NCI-H748 treated with DMSO at 0.1 percent for 48 hours (cell line): ENCODE data around the gene SUSD5.

Experiments
- DNase-seq: peaks from one replicate; lab custom pipeline; 2025; lab: John Stamatoyannopoulos, UW

The SUSD5 gene

DNA sequence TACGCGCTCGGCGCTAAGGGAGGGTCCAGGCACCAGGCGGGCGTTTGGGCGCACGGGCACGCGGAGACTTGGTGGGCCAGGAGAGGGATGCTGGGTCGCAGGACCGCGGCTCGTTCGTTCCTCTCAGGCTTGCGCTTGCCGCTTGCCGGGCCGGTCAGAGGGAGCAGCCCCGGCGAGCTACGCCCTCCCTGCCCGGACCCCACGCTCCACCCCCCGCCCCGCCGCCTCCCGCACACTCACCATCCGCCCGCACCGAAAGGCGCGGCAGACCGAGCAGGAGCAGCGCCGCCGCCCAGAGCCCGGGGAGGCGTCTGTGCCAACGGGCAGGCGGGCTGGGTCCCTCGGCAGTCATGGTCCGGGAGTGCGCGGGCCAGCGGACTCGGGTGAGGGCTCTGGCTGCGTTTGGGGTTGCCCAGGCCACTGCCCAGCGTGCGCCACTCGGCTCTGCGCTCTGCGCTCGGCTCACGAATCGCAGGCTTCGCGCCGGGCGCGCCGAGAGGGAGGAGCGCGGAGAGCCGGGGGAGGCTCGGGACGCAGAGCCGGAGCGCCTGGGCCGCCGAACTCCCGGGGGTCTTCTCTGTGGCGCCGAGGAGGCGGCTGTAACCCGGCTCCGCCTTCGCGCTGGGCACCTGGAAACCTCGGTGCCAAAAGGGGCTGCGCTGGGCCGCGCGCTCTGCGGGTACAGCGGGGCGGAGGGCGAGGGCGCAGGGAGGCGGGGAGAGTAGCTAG, at the start of gene SUSD5:
Gene SUSD5, minus strand, starts transcription at position 365 of the 729 bp plus-strand sequence. Its CDS starts 13 bp downstream, at position 352.
- no peak for DNase-seq

GRCh38 chr3:33260104-33260503, 41.5 kb upstream of the SUSD5 start:
- DNase-seq = no peak

- DNase-seq = no peak
Observed at GRCh38 chr3:33256249-33256648, 37.6 kb upstream of the SUSD5 start.

- no peak for DNase-seq
Observed at GRCh38 chr3:33250712-33251111, 32.1 kb upstream of the SUSD5 start.

DNA sequence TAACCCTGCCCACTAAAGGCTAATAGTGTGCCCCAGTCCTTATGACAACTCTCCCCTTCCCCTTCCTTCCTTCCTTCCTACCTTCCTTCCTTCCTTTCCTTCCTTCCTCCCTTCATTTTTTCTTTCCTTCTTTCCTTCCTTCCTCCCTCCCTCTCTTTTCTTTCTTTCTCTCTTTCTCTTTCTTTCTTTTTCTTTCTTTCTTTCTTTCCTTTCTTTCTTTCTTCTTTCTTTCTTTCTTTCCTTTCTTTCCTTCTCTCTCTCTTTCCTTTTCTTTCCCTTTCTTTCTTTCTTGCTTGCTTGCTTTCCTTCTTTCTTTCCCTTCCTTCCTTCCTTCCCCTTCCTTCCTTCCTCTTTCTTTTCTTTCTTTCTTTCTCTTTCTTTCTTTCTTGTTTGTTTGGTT, 28.2 kb upstream of the SUSD5 start:
- DNase-seq = no peak

GRCh38 chr3:33240261-33240660, 21.7 kb upstream of the SUSD5 start:
- DNase-seq = no peak

- no peak for DNase-seq
Observed at GRCh38 chr3:33238923-33239322, 20.3 kb upstream of the SUSD5 start.

DNA sequence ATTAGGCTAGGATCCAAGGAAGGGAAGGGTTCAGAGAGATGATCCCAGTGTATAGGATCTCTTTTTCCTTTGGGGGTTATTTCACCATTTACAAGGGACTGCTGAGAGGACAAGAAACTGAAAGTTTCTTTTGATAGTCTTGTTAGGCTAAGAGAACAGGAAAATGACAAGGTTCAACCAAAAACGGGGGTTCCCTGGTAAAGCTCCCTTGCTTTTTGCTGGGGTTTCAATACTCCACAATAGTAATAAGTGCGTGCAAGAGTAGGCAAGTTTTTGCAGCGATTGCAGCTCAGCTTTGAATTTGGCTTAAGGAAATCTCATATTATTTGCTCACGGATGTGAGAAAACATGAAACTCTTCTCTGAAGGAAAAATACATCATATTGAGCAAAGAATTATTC, 18.8 kb upstream of the SUSD5 start:
- DNase-seq = no peak

- no peak for DNase-seq
Observed at GRCh38 chr3:33236005-33236404, 17.4 kb upstream of the SUSD5 start.

- no peak for DNase-seq
Observed at GRCh38 chr3:33233884-33234283, 15.3 kb upstream of the SUSD5 start.

DNA sequence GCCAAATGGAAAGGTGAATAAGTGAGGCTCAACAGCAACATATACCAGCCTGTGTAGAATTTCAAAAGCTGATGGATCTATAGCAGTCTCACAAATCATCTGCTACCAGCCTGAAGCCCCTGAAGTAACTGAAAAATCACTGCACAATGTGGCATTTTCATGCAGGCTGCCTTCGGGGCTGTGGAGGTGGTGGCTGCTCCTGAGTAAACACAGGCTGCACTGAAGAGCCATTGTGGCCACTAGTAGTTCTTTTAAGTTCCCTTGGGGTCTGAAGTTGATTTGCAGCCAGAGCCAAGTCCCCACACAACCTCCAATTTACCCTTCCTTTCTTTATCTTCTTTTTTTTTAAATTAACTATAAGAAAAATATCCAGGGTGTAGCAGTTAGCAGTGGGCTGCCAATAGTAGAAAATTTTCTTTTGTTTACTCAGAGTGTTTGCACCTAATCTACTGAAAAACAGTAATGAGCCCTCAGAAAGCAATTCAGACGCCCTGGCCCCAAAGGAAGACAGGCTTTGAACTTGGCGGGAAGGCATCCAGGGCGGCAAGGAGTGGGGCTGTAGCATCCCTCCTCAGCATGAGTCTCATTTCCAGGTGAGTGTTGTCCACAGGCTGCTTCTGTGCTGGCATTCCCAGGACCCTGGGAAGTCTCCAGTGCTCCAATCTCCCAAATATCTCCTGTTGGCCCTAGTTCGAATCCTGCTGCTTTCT, 13.3 kb upstream of the SUSD5 start:
- DNase-seq = no peak

DNA sequence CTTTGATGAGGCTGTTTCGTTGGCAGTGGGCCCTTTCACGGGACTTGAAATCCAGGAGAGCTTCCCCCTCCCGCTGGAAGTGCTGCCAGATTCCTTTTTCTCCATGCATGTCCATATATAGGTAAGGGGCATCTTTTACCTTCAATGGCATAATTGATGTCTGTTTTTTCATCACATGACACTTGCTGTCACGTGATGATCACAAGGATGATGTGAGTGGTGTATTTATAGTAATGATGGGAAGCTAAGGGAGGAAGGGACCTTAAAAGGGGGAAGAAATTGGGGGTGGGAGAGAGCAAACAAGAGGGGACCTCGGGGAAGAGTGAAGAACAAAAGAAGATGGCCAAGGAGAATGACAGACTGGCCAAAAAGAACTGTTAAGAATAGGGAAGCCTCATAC, 11.3 kb upstream of the SUSD5 start:
- DNase-seq = no peak

GRCh38 chr3:33229066-33229465, 10.5 kb upstream of the SUSD5 start:
- no peak for DNase-seq

- DNase-seq = no peak
Observed at GRCh38 chr3:33221241-33221640, 2.6 kb upstream of the SUSD5 start.

DNA sequence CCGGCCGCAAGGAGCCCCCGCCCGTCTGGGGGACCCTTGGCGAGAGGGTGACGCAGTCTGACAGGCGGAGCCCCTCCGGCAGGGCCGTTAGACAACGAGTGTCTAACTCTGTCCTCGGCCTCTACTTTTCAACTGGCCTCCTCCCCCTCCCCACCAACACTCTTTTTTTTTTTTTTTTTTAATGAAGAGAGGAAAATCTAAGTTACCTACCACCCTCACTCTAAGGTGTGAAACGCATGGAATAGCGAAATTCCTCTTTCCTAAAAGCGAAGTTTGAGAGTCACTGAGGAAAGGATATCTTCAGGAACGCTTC, 521 bp upstream of the SUSD5 start:
- no peak for DNase-seq

DNA sequence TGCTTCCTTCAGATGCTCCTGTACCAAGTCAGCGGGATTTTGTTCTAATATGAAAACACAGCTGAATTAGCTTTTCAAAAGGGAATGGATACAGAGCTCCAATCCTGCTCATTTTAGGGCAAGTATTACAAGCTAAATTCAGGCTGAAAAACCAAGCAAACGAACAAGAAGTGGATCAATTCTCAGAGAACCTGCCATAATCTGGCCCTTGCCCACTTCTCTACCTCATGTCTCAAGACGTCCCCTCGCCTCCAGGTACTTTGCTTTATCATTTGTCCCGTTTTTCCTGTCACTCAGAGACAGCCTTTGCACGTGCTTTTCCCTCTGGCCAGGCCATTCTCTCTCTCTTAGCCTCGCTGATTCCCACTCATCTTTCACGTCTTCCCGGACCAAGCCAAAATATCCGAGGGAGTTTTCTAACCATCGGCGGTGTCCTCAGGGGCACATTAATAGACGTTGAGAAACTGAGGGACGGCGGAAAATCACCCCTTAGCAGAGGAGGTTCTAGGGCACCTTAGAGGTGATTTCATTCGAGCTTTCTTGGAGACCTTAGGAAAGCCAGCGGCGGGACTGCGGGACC, 654 bp downstream of the SUSD5 start:
- no peak for DNase-seq

GRCh38 chr3:33215739-33216138, 2.9 kb downstream of the SUSD5 start:
- DNase-seq = no peak

DNA sequence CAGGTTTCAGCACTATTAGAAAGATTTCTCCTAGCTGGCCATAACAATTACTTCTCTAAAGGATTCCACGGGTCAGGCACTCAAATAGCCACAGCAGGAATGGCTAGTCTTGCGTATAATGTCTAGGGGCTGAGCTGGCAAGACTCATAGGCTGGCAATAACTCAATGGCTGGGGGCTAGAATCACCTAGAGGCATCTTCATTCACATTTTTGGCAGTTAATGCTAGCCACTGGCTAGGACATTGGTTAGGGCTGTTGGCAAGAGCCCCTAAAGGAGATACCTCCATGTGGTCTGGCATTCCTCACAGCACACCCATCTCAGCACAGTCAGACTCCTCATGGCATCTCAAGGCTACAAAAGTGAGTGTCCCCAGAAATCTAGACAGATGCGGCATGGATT, 6.2 kb downstream of the SUSD5 start:
- no peak for DNase-seq

DNA sequence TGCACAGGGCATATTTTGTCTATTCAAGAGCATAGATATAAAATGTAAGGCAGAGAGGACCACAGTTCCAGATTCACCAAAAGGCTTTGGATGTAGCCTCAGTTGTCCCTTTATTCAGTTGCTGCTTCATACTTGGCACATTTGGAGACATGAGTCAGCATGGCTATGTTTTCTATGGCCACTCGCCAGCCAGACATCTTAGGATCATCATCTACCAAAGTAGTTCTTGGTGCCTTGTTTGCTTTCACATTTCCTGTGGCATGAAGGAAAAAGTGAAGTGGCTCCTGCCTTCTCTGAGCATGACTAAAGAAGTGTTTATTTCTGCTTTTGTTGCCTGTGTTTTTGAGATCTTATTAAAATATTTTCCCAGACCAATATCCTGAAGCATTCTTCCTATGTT, 7.2 kb downstream of the SUSD5 start:
- no peak for DNase-seq

GRCh38 chr3:33209357-33209756, 9.3 kb downstream of the SUSD5 start:
- no peak for DNase-seq

DNA sequence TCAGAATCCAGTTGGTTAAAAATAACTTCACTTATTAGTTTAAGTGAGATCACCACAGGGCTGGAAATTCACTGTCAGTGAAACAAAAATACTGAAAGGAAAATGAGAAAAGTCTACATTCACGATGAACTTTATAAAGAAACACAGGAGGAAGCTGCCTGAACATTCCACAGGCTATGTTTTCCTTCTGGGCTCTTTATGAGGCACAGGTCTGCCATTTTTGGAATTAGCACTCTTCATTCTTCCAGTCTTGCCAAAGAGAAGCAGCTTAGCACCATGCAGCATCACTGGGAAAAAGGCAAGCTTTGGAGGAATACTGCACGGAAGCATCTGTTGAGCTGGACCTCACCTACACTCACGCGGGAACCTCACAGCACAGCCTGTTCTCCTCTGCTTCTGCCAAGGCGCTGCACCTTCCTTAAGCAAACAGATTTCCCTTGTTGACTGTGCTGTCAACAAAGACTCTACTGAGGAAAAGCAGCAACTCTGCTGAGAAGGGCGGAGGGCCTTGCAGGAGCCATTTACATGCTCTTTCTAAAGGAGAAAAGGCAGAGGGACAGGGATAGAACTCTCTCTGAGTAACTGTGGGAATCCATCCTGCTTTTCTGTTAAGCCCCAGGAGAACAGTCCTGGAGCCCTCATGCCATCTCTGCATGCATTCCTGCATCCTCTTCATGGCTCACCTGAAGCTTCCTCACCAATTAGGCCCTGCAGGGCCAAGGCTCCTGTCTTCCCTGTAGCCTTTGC, 15.7 kb downstream of the SUSD5 start:
- DNase-seq = no peak

DNA sequence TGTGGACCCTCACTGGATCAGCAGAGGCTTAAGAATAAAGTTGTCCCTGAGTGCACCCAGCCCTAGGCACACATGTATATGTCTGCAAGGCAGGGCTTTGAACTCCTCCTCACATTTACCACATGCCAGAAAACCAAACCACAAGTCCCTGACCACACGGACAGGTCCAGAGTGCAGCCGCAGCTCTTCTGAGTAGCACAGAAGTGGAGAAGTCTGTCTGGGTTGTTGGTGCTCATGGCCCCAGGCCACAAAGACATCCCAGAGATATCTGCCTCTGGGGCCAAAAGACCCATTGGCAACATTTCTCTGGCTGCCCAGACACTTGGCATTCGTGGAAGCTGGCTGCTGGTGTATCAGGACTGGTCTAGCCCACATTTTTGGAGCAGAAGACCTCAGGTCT, 17.4 kb downstream of the SUSD5 start:
- DNase-seq = no peak

DNA sequence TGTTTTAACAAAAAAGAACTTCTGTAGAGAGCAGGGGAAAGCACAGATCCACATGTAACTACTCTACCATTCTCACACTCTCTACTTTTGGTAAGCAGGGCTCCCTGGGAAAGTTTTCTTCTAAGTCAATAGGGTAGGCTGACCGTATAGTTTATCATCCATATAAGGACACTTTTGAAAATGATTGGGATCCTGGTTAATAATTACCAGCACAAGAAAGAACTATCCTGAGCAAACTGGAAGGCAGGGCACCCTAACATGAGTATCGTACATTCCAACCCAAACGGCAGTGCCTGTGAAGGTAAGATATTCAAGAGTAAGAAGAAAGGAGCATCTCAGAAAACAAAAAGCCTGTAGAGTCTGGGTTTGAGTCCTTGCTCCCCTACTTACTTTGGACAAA, 22.1 kb downstream of the SUSD5 start:
- DNase-seq = no peak
